ENCODE results near the gene GJD4.
A peak's percentile ranks its signal among the peaks of the same experiment; 100 is the strongest.

The GJD4 gene

GRCh38 chr10:35632027-35632426 lies 26.9 kb downstream of the GJD4 start:
- no peak for DNase-seq

GRCh38 chr10:35633006-35633980 lies 28.2 kb downstream of the GJD4 start:
- no peak for DNase-seq

DNA sequence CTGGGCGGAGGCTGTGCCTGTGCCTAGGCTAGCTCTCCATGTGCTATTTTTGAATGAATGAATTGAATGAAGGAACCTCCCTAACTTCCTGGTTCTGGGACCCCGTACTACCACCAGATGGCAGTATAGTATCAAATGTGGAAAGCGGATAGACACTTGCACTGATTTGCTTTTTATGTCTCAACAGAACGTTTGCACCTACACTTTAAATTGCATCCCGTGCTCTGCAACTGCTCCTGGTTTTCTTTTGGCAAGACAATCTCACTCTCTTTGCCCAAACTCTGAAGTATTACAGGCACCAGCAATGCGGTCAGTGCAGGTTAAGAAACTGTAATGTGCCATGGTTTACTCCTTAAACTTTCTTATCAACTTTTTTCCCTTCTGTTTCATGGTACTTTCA lies 30.4 kb downstream of the GJD4 start:
- DNase-seq, result peak; percentile 50

GRCh38 chr10:35636956-35637355 lies 31.8 kb downstream of the GJD4 start:
- no peak for DNase-seq

GRCh38 chr10:35637462-35637861 lies 32.3 kb downstream of the GJD4 start:
- no peak for DNase-seq

- no peak for DNase-seq
Measured at GRCh38 chr10:35638101-35638500, 33.0 kb downstream of the GJD4 start.

DNA sequence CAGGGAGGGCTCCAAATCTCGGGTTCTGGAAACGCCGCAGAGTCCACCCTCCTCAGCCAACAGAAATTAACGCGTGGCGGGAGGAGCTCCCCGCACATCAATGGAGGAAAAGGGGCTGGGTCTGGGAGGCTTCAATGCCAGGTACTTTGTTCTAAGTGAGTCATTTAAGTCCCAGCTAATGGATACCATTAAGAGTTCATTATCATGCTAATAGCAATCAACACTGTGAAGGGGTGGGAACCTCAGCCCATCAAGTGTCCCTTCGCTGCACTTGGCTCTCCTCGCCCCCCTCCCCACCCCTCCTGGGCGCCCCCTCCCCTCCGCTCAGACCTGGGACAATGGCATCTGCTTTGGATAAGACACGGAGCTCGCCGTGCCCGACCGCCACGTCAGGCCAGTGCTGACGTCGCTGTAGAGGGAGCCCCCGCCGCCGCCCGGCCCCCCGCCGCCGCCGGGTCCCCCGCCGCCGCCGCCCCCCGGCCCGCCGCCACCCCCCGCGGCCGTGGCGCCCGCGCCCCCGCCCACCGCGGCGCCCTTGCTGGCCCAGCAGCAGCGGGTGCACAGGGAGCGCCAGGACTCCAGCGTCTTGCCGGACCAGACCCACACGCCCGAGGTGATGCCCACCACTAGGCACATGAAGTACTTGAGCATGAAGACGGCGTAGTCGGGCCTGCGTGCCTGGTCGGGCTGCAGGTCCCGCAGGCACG lies 34.0 kb downstream of the GJD4 start:
- DNase-seq, result no peak

DNA sequence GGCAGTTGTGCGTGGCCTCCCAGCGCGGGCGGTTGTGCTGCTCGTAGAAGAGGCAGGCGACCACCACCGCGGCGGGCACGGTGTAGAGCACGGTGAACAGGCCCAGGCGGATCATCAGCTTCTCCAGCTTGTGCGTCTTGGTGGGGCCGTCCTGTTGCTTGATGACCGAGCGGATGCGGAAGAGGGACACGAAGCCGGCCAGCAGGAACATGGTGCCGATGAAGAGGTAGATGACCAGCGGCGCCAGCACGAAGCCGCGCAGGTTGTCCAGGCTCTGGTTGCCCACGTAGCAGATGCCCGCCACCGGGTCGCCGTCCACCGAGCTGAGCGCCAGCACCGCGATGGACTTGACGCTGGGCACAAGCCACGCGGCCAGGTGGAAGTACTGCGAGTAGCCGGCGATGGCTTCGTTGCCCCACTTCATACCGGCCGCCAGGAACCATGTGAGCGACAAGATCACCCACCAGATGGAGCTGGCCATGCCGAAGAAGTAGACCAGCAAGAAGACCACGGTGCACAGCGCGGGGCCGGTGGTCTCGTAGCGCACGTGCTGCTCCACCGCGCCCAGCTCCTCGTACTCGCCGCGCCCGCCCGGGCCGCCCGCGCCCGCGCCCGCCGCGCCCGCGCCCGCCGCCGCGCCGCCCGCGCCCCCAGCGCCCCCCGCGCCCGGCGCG lies 34.7 kb downstream of the GJD4 start:
- no peak for DNase-seq

DNA sequence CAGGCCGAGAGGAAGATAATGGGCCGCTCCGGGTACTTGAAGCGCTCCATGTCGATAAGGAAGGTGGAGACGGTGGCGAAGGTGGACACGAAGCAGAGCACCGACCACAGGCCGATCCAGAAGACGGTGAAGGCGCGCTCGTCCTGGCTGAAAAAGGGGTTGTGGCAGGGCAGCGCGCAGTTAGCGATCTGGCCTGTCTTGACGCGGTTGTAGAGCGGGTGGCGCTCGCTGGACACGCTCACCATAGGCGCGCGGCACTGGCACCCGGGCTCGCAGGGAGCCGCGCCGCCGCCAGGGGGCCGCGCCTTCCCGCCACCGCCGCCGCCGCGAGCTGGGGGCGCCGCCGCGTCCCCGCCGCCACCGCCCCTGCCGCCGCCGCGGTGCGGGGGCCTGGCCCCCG lies 35.3 kb downstream of the GJD4 start:
- peak; percentile 49 for DNase-seq

- peak; percentile 41 for DNase-seq
Measured at GRCh38 chr10:35640951-35641675, 36.0 kb downstream of the GJD4 start.

GRCh38 chr10:35641676-35642034 lies 36.5 kb downstream of the GJD4 start:
- DNase-seq, result no peak

- peak; percentile 78 for DNase-seq
Measured at GRCh38 chr10:35642035-35642792, 37.1 kb downstream of the GJD4 start, which contains the start of gene FZD8. FZD8 (minus strand) TSS chr10:35642296; CDS start chr10:35641429, 867 bp downstream.

- no peak for DNase-seq
Measured at GRCh38 chr10:35642793-35643114, 37.6 kb downstream of the GJD4 start.

GRCh38 chr10:35643151-35644049 lies 38.3 kb downstream of the GJD4 start:
- peak; percentile 36 for DNase-seq

DNA sequence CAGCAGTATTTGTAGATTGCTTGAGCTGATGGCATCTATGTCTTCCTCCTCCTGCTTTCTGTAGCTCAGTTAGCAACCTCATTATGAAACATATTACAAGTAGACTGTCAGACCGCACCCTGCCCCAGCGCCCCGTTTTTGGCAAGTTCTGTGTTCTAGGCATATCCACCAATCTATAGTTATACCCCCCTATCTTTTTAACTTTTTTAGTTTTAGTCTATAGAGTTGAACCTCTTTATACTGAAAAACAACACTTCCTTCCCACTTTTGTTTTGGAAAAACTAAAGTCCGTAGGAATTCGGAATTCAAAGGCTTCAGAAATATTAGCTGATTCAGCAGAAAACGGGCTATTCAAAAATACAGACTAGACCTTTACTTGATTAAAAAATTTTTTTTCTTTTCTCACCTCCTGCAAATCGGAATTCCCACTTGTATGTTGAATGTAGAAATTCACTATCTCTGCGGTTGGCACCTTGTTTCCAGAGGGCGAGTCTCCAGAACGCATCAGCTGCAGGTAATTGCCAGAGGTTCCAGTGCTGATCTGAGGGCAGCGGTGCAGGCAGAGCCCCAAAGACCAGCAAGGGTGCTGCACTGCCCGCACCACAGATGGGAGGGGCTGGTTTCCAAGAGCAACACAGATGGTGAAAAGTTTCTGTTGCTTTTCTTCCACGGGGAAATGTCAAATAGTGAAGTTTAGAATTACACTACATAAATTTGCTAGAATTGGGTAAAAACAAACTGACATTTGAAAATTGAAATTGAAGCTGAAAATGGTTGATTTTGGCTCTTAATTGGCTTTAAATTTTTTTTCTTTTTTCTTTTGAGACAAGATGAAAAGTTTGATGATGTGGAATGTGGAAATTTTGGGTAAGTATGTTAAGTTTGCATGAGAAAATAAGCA lies 39.2 kb downstream of the GJD4 start:
- DNase-seq, result peak; percentile 10

DNA sequence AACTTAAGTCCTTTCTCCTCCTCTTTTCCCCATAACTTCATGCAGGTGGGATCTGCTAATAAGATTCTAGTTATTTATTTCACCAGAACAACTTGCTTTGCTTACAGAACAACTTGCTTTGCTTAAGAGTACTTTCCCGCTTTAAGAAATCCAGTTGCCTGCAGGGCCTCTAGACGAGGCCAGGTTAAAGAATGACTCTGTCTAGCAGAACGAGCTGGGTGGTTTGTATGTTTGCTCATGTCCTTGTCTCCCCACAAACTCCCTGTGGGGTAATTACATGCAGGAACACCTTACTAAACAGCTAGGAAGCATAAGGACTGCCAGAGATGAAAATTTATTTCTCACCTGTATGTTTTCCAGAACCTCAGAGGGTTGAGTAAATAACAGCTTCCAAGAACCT lies 45.8 kb downstream of the GJD4 start:
- no peak for DNase-seq

DNA sequence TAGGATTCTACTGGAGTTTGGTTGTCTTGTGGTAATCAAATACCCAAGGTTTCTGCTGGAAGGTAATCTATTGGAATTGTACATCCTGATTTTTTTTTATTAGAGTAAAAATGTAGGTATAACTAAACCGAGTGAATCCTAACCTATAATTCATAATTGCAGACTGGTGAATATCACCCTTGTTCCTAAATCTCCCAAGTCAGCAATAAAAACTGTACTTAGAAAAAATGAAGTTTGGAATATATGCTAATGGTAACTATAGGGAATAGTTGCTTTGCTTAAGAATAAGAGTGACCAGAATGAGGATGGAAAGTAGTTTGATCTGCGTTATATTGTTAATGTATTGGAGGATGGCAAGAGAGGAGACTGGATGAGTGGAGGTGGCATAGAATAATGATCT lies 47.7 kb downstream of the GJD4 start:
- DNase-seq, result no peak

GRCh38 chr10:35657621-35658020 lies 52.5 kb downstream of the GJD4 start:
- DNase-seq, result no peak

Measured in CD4-positive, alpha-beta T cell treated with Interleukin-17A for 4 hours (primary cell).